AG10803 (cell line): Measurements from ENCODE around the gene MKRN1.
"Not testable (repeated sequence)": the region's sequence is repeated elsewhere in the genome, so short reads cannot be mapped to it uniquely, and the experiment has no call there.

Source experiments
- DNase-seq: peaks from one replicate; pipeline ENCODE4 v3.0.0; 2010; ENCODE audit warnings: low read depth
- H3K4me3 ChIP-seq: 2 replicates; pipeline ENCODE4 v1.5.1; 2011; ENCODE audit warnings: mild to moderate bottlenecking, low read length, control low read depth
- CTCF ChIP-seq: conservative IDR thresholded peaks from 2 replicates; pipeline ENCODE4 v1.5.1; 2011; ENCODE audit warnings: mild to moderate bottlenecking, low read length, control low read depth, inconsistent platforms

The MKRN1 gene

GRCh38 chr7:140518370-140519006 is 39.2 kb upstream of the MKRN1 start:
- no peak for TF ChIP-seq CTCF

GRCh38 chr7:140517546-140518369 is 38.5 kb upstream of the MKRN1 start:
- peak; percentile 90 for DNase-seq
- TF ChIP-seq CTCF: peak; percentile 96
- no peak overlapping the region; the same call in 1 of the 2 replicates for H3K4me3 ChIP-seq

More at GRCh38 chr7:140518370-140519006, 39.2 kb upstream of the MKRN1 start:
- no peak for DNase-seq
- H3K4me3 ChIP-seq: no peak overlapping the region

- TF ChIP-seq CTCF: no peak
- no peak for DNase-seq
- no peak overlapping the region for H3K4me3 ChIP-seq
These were observed 33.2 kb upstream of the MKRN1 start for GRCh38 chr7:140512317-140513000.

GRCh38 chr7:140509789-140510188 is 30.5 kb upstream of the MKRN1 start:
- H3K4me3 ChIP-seq: no peak overlapping the region
- TF ChIP-seq CTCF: no peak
- DNase-seq: no peak

GRCh38 chr7:140507556-140507955 is 28.3 kb upstream of the MKRN1 start:
- not testable (repeated sequence) for H3K4me3 ChIP-seq, DNase-seq

GRCh38 chr7:140506788-140507464 is 27.6 kb upstream of the MKRN1 start:
- TF ChIP-seq CTCF: peak; percentile 21; the same call in 1 of the 2 replicates
- peak; percentile 66 for DNase-seq
- no peak overlapping the region for H3K4me3 ChIP-seq

- H3K4me3 ChIP-seq: no peak overlapping the region
- DNase-seq: no peak
- TF ChIP-seq CTCF: no peak
These were observed 22.7 kb upstream of the MKRN1 start for GRCh38 chr7:140501966-140502365.

- not testable (repeated sequence) for DNase-seq, H3K4me3 ChIP-seq
These were observed 18.5 kb upstream of the MKRN1 start for GRCh38 chr7:140497807-140498206.
